NCI-H1092 treated with DMSO at 0.1 percent for 48 hours (cell line): ENCODE data around the gene SLCO4A1.
A peak's percentile ranks its signal among the peaks of the same experiment; 100 is the strongest.

Source experiments
- DNase-seq: peaks from one replicate; lab custom pipeline; 2025; lab: John Stamatoyannopoulos, UW

Gene SLCO4A1

GRCh38 chr20:62653373-62653772 lies 11.1 kb downstream of the SLCO4A1 start:
- no peak for DNase-seq

DNA sequence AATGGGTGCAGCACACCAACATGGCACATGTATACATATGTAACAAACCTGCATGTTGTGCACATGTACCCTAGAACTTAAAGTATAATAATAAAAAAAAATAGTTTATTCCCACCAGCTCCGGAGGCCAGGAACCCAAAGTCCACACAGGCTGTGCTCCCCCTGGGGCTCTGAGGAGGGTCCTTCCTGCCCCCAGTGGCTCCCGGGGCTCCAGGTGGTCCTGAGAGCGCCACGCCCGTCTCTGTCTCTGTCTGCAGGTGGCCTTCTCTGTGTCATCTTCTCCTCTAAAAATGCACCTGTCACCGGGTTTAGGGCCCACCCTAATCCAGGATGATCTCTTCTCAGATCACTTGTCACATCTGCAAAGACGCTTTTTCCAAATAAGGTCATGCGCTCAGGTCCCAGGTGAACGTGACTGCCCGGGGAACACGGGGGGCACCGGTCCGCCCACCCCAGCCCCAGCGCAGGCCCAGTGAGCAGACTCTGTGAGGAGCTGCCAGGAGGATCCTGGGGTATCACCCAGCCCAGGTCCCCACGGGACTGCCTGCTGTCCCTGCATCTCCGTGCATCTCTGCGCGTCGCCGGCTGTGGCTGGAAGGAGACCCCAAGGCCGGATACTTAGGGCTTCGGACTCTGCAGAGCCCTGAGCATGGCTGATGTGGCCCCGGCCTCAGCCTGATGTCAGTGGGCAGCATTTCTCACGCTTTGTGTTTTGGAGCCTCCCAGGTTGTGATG lies 11.8 kb downstream of the SLCO4A1 start:
- DNase-seq, result no peak

- DNase-seq, result no peak
These were observed 13.2 kb downstream of the SLCO4A1 start for GRCh38 chr20:62655282-62656196.

- no peak for DNase-seq
These were observed 14.1 kb downstream of the SLCO4A1 start for GRCh38 chr20:62656197-62656918.

GRCh38 chr20:62656919-62657588 lies 14.8 kb downstream of the SLCO4A1 start:
- no peak for DNase-seq

- no peak for DNase-seq
These were observed 15.3 kb downstream of the SLCO4A1 start for GRCh38 chr20:62657589-62657942.

DNA sequence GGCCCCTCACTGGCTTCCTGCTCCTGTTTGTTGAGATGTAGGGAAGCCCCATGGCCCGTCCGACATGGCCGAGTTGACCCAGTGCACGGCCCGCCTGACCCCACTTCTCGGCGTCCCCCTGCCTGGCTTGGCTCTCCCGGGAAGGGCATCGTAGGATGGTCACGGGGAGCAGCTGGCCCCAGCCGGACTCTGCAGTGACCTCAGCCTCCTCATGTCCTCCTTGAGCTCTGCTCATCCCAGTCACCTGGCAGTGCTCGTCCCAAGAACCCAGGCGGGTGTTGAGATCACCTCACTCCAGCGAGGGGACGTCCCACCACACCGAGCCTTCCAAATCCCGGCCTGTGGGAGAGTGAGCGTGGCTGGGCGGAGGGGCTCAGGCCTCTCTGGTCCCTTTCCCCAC lies 15.7 kb downstream of the SLCO4A1 start:
- DNase-seq, result no peak

- no peak for DNase-seq
These were observed 16.4 kb downstream of the SLCO4A1 start for GRCh38 chr20:62658593-62659178.

- DNase-seq, result no peak
These were observed 17.4 kb downstream of the SLCO4A1 start for GRCh38 chr20:62659488-62660239.

GRCh38 chr20:62660240-62660615 lies 17.9 kb downstream of the SLCO4A1 start:
- DNase-seq, result no peak

DNA sequence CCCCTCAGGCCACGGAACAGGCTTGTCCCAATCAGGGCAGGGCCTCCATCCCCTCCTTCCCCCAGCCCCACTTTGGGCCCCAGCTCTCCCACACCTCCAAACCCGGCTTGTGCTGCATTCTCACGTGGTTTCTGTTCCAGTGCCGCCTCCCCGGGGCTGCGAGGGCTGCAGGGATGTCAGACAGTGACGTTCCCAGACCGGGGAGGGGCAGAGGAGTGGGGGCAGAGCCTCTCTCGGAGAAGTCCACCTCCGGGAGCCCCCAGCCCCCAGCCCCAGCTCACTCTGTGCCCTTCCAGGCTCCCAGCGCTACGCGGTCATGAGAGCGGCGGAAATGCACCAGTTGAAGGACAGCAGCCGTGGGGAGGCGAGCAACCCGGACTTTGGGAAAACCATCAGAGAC lies 18.5 kb downstream of the SLCO4A1 start:
- no peak for DNase-seq

DNA sequence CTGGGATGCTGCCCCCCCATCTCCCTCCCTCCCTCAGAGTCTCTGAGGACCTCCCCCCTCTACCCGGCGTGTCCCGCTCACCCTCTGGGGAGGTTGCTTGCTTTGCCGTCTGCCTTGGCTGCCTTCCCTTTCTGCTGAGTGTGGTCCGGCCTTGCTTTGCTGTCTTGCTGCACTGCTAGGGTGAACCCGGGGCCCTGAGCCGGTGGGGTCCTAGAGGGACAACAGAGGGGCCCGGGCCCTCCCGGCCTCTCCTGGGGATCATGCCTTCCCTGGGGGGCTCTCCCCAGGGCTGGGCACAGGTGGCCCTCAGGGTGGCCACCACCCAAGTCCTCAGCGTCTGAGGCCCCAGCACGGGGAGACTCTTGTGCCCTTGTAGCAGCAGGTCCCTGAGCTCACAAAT lies 19.3 kb downstream of the SLCO4A1 start:
- DNase-seq, result no peak

DNA sequence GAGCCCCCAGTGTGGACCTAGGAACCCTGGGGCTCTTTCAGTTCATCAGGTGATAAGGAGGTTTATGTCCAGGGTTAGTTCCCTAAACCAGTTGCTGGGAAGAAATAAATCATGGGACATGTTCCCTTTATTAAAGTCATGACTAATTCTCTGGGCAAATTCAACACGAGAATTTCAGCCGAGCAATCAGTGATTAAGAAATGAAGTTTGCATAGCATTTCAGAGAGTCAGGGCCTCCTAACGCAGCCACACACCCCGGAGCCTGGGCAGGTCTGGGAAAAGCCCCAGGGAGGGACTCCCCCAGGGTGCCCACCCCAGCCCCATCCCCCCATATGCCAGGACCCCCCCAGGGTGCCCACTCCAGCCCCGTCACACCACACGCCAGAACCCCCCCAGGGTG lies 20.1 kb downstream of the SLCO4A1 start:
- no peak for DNase-seq

DNA sequence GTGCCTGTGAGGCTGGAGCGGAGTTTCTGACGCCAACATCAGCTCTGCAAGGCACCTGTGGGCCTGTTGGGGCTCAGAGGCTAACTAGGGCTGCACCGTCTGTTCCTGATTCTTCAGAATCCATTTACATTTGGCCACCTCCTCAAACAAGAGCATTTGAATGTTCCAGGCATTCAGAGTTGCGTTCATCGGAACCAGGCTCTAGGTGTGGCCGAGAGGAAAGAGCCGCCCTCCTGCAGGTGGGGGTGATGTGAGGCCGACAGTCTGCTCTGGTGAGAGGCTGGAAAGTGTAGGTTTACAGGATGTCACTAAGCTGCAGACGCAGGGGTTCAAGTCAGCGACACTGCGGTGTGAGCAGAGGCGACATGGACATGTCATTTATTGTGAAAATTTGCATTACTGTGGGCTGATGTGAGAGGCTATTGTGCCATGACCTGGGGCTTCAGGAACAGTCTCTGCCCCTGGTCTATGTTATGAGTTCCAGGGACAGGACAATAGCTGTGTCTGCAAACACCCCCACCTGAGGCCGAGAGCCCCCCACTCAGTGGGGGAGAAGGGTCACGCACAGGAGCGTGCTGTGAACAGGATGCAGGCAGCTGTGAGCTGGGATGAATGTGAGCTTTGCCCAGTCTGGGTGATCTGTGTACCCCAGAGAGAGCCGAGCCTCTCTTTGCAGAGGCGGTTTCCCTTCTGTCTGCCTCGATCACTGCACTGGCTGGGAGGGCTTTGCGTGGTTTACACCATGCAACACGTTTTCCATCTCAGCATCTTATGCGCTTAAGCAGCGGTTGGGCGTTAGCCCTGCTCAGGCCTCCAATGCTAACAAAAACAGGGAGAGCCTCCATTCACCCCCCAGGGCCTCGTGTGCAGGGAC lies 21.1 kb downstream of the SLCO4A1 start:
- no peak for DNase-seq

DNA sequence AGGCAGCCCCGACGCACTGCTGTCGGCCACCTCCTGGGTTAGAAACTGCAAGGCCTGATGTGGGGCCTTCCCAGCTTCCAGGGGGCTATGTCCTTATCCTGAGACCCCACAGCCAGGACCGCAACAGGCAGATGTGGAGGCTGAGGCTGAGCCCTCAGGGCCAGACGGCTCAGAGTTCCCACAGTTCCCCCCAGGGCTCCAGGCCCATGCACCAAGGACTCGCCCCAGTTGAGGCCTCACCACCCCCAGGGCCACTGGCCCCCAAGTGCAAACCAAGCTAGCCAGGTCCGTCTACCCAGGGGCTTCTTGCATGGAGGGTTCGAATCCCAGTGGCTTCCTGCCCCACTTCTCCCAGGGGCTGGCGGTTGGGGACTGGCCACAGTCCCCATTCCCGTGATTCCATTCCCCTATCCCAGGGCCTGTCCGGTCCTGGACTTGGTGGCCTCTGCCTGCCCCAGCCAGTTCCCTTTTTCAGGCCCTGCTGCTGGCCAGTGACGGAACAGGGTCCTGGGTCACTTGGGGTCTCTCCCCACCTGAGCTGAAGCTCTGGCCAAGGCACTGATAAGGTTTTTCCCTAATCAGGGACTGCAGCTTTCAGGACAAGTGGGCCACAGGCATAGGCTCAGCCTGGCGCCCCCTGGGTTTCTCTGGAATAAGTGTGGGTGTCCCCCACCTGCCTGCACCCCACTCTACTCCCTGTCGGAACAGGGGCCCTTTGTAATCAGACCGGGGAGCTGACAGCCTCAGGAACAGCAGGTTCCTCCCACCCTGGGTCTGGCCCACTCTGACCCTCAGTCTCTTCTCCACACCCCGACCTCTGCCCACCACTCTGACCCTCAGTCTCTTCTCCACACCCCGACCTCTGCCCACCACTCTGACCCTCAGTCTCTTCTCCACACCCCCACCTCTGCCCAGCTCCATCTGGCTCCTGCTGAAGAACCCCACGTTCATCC lies 22.0 kb downstream of the SLCO4A1 start:
- DNase-seq, result no peak

DNA sequence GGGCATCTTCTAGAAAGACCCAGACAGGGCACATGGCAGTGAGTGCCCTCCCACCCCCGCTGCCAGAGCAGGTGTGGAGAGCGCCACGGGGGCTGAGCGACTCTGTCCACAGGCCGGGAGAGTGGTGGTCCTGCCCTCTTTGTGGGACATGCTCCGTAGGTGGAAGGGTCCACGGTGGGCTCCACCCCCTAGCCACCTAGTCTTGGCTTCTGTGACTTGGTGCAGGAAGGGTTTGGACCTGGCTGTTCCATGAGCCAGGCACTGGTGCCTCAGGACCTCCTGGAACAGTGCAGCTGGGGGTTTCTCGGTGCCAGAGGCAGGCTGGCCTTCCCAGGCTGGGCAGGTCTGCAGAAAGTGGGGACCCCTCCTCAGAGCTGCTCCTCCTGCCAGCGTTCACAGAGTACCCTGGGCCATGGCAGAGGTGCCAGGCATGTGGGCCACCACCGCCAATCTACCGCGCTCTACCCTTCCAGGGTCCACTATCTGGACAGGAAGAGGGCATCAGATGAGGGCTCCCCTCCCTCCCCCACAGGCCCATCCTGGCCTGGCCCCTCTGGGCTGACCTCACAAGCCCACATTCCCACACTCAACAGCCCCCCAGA lies 23.0 kb downstream of the SLCO4A1 start:
- no peak for DNase-seq

GRCh38 chr20:62665826-62666735 lies 23.8 kb downstream of the SLCO4A1 start:
- DNase-seq, result peak; percentile 3
